Liver (tissue), 9 donors: ENCODE measurements around the gene PCDHGA12. TPM values are rescaled to one million over a fixed set of nuclear protein-coding genes. Genes with fewer than 3 reads are reported as not detected.

Experiments
- DNase-seq: peaks from one replicate; pipeline ENCODE4 v3.0.0-alpha.2; 2017; ENCODE audit warnings: low spot score
- H3K27ac ChIP-seq, 2 donors: one replicate each; pipeline ENCODE4 v1.7.0; 2013; ENCODE audit warnings: inconsistent platforms in 2 of 2, low read length in 2 of 2, control low read depth in 1 of 2, low read depth in 1 of 2, mild to moderate bottlenecking in 1 of 2
- H3K27me3 ChIP-seq, 4 donors: one replicate each; pipeline versions ENCODE4 v1.6.1 to v1.7.0; 2013; ENCODE audit warnings: low read length in 3 of 4, inconsistent platforms in 1 of 4, mild to moderate bottlenecking in 1 of 4, moderate library complexity in 1 of 4; ENCODE audit not compliant: control insufficient read depth in 4 of 4, insufficient read depth in 4 of 4
- H3K36me3 ChIP-seq, 4 donors: one replicate each; pipeline versions ENCODE4 v1.6.1 to v1.7.0; 2013; ENCODE audit warnings: low read length in 3 of 4, mild to moderate bottlenecking in 3 of 4, low read depth in 1 of 4, moderate library complexity in 1 of 4; ENCODE audit not compliant: control insufficient read depth in 4 of 4, insufficient read depth in 3 of 4
- H3K4me1 ChIP-seq, 4 donors: one replicate each; pipeline versions ENCODE4 v1.6.1 to v1.7.0; 2013; ENCODE audit warnings: low read length in 3 of 4, mild to moderate bottlenecking in 3 of 4, moderate library complexity in 1 of 4; ENCODE audit not compliant: control insufficient read depth in 4 of 4, insufficient read depth in 4 of 4
- H3K4me3 ChIP-seq, 3 donors: one replicate each; pipeline versions ENCODE4 v1.6.1 to v1.7.0; 2013; ENCODE audit warnings: low read length in 3 of 3, control low read depth in 1 of 3, low read depth in 1 of 3, mild to moderate bottlenecking in 1 of 3
- H3K9ac ChIP-seq, 2 donors: one replicate each; pipeline ENCODE4 v1.7.0; 2013; ENCODE audit warnings: low read length in 2 of 2, mild to moderate bottlenecking in 2 of 2, moderate library complexity in 2 of 2, control low read depth in 1 of 2, low read depth in 1 of 2
- H3K9me3 ChIP-seq, 4 donors: one replicate each; pipeline versions ENCODE4 v1.6.1 to v1.7.0; 2013; ENCODE audit warnings: low read length in 3 of 4; ENCODE audit not compliant: control insufficient read depth in 4 of 4
- HNF4A ChIP-seq, 2 donors: conservative IDR thresholded peaks; 2 replicates each; pipeline ENCODE4 v1.6.1; 2016; ENCODE audit warnings: antibody characterized with exemption in 2 of 2, mild to moderate bottlenecking in 2 of 2
- JUND ChIP-seq, 2 donors: IDR thresholded peaks; 2 replicates each; pipeline ENCODE4 v1.6.1; 2016; ENCODE audit warnings: antibody characterized with exemption in 2 of 2
- RAD21 ChIP-seq, 2 donors: IDR thresholded peaks; 2 replicates each; pipeline ENCODE4 v1.6.1; 2016; ENCODE audit warnings: antibody characterized with exemption in 2 of 2, mild to moderate bottlenecking in 2 of 2
- RXRA ChIP-seq, 2 donors: IDR thresholded peaks; 2 replicates each; pipeline ENCODE4 v1.6.1; 2017 to 2018; ENCODE audit warnings: antibody characterized with exemption in 2 of 2, mild to moderate bottlenecking in 1 of 2
- SP1 ChIP-seq: IDR thresholded peaks from 2 replicates; pipeline ENCODE4 v1.6.1; 2018; ENCODE audit warnings: antibody characterized with exemption, mild to moderate bottlenecking
- TAF1 ChIP-seq: conservative IDR thresholded peaks from 2 replicates; pipeline ENCODE4 v1.6.1; 2016; ENCODE audit warnings: antibody characterized with exemption, mild to moderate bottlenecking
- YY1 ChIP-seq: IDR thresholded peaks from 2 replicates; pipeline ENCODE4 v1.6.1; 2016; ENCODE audit warnings: antibody characterized with exemption, mild to moderate bottlenecking
- polyA plus RNA-seq, 2 donors: library from polyadenylated mRNA; stranded (reverse) in 1 of 2; unstranded in 1 of 2; fragments of 200-250 nt in 1 of 2; fragments of >200 nt in 1 of 2; fragmentation: Nextera tagmentation in 1 of 2; extraction: Ambion mirVana in 1 of 2; gene quantifications; one replicate each; pipeline versions ENCODE4 v1.2.1 to v1.2.3, GENCODE V29; 2013 to 2015
- total RNA-seq, 2 donors: library from RNA; depleted of rRNA; stranded (reverse); fragments of >200 nt; gene quantifications; one replicate each; pipeline ENCODE4 v1.2.3, GENCODE V29; 2014
- TF ChIP-seq, protein P1 (sequence below): IDR thresholded peaks from 2 replicates; pipeline ENCODE4 v1.6.1; 2016; ENCODE audit warnings: antibody characterized with exemption, mild to moderate bottlenecking
- TF ChIP-seq, protein P2 (sequence below): IDR thresholded peaks from 2 replicates; pipeline ENCODE4 v1.6.1; 2016; ENCODE audit warnings: antibody characterized with exemption
- TF ChIP-seq, protein P3 (sequence below): IDR thresholded peaks from 2 replicates; pipeline ENCODE4 v1.6.1; 2016; ENCODE audit warnings: antibody characterized with exemption
- TF ChIP-seq, protein P4 (sequence below): IDR thresholded peaks from 2 replicates; pipeline ENCODE4 v1.6.1; 2016; ENCODE audit warnings: antibody characterized with exemption
- donor health status: healthy.
- donor health status: healthy.
- donor health status: healthy.
- donor health status: healthy.
- donor health status: healthy.

The PCDHGA12 gene
- total and polyA plus RNA-seq, 4 donors, result 0.37 to 1.9 (median 0.56) TPM

DNA sequence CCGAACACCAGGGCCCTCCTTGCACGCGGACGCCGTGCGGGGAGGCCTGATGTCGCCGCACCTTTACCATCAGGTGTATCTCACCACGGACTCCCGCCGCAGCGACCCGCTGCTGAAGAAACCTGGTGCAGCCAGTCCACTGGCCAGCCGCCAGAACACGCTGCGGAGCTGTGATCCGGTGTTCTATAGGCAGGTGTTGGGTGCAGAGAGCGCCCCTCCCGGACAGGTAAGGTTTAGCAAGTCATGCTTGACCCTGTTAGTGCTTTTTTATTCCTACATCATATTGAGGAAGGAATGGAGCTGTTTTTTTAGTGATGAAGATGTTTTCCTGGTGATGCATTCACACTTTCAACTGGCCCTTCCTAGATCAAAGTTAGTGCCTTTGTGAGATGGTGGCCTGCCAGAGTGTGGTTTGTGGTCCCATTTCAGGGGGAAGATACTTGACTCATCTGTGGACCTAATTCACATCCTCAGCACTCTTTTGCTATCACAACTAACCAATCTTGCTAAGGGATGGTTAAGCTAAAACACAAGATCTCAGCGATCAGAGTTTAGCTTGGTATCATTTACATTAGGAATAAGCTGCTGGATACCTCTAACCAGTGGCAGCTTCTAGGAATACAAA, 48.1 kb downstream of the PCDHGA12 start (continued):
- TF ChIP-seq, protein P1, sequence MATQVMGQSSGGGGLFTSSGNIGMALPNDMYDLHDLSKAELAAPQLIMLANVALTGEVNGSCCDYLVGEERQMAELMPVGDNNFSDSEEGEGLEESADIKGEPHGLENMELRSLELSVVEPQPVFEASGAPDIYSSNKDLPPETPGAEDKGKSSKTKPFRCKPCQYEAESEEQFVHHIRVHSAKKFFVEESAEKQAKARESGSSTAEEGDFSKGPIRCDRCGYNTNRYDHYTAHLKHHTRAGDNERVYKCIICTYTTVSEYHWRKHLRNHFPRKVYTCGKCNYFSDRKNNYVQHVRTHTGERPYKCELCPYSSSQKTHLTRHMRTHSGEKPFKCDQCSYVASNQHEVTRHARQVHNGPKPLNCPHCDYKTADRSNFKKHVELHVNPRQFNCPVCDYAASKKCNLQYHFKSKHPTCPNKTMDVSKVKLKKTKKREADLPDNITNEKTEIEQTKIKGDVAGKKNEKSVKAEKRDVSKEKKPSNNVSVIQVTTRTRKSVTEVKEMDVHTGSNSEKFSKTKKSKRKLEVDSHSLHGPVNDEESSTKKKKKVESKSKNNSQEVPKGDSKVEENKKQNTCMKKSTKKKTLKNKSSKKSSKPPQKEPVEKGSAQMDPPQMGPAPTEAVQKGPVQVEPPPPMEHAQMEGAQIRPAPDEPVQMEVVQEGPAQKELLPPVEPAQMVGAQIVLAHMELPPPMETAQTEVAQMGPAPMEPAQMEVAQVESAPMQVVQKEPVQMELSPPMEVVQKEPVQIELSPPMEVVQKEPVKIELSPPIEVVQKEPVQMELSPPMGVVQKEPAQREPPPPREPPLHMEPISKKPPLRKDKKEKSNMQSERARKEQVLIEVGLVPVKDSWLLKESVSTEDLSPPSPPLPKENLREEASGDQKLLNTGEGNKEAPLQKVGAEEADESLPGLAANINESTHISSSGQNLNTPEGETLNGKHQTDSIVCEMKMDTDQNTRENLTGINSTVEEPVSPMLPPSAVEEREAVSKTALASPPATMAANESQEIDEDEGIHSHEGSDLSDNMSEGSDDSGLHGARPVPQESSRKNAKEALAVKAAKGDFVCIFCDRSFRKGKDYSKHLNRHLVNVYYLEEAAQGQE, result no peak
- TF ChIP-seq YY1, result no peak
- no peak for TF ChIP-seq TAF1
- no peak for TF ChIP-seq SP1
- TF ChIP-seq, protein P2, sequence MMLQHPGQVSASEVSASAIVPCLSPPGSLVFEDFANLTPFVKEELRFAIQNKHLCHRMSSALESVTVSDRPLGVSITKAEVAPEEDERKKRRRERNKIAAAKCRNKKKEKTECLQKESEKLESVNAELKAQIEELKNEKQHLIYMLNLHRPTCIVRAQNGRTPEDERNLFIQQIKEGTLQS, result no peak
- no peak for TF ChIP-seq HNF4A (conservative IDR thresholded peaks at IDR 0.05)
- no peak for TF ChIP-seq RAD21 (IDR thresholded peaks at IDR 0.05)
- TF ChIP-seq JUND (IDR thresholded peaks at IDR 0.05), result no peak

DNA sequence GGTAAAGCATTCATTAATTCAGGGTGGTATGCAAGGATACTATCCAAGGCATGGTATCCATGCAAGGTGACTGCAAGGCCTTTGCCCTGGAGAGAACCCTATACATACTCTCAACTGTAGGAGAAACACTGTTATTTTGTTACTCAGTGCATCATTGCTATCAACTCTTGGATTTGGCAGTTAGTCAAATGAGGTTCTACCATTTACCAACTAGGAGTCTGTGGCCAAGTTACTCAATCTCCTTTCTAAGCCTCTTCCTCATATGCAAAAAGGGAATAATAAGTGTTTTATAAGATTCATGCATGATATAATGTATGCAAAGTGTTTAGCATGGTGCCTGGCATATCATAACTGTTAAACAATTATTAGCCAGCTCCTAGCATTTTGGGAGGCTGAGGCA, 49.5 kb downstream of the PCDHGA12 start:
- no peak overlapping the region for H3K9ac ChIP-seq
- H3K4me3 ChIP-seq, result no peak overlapping the region
- DNase-seq, result no peak
- peaks cover 0 to 31% (median 14%) of the 10 kb centered on the region in 4 donors for H3K4me1 ChIP-seq
- peaks cover 0 to 2% (median 0%) of the 10 kb centered on the region in 4 donors for H3K27me3 ChIP-seq
- H3K27ac ChIP-seq, result no peak overlapping the region
- peaks cover 0 to 2% (median 0%) of the 10 kb centered on the region in 4 donors for H3K36me3 ChIP-seq
- TF ChIP-seq, protein P2, result no peak
- TF ChIP-seq SP1 (no peak), YY1 (no peak), RXRA (IDR thresholded peaks at IDR 0.05) (no peak), HNF4A (conservative IDR thresholded peaks at IDR 0.05) (no peak)
- TF ChIP-seq, protein P3, sequence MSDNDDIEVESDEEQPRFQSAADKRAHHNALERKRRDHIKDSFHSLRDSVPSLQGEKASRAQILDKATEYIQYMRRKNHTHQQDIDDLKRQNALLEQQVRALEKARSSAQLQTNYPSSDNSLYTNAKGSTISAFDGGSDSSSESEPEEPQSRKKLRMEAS, result no peak
- TF ChIP-seq, protein P4, sequence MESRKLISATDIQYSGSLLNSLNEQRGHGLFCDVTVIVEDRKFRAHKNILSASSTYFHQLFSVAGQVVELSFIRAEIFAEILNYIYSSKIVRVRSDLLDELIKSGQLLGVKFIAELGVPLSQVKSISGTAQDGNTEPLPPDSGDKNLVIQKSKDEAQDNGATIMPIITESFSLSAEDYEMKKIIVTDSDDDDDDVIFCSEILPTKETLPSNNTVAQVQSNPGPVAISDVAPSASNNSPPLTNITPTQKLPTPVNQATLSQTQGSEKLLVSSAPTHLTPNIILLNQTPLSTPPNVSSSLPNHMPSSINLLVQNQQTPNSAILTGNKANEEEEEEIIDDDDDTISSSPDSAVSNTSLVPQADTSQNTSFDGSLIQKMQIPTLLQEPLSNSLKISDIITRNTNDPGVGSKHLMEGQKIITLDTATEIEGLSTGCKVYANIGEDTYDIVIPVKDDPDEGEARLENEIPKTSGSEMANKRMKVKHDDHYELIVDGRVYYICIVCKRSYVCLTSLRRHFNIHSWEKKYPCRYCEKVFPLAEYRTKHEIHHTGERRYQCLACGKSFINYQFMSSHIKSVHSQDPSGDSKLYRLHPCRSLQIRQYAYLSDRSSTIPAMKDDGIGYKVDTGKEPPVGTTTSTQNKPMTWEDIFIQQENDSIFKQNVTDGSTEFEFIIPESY, result no peak
- H3K9me3 ChIP-seq, result no peaks in the 10 kb centered on the region

Other genes with a start within 250 kb of the PCDHGA12 start
Only the 30 nearest of the 35 such genes appear.
- under 1 TPM; 0.19 to 0.42 TPM for gene PCDHB13, start 216.6 kb upstream of the PCDHGA12 start, total RNA-seq
- gene PCDHB13, start 216.6 kb upstream of the PCDHGA12 start, polyA plus RNA-seq, result under 1 TPM; 0.11 to 0.17 TPM
- gene PCDHB14, start 207.2 kb upstream of the PCDHGA12 start, total RNA-seq, result under 1 TPM; 0.42 to 0.47 TPM
- under 1 TPM; 0.10 to 0.23 TPM for gene PCDHB14, start 207.2 kb upstream of the PCDHGA12 start, polyA plus RNA-seq
- gene PCDHB15, start 185.1 kb upstream of the PCDHGA12 start, total RNA-seq, result under 1 TPM; 0.28 to 0.59 TPM
- under 1 TPM; 0.21 to 0.52 TPM for gene PCDHB15, start 185.1 kb upstream of the PCDHGA12 start, polyA plus RNA-seq
- gene SLC25A2, start 126.5 kb upstream of the PCDHGA12 start, total RNA-seq, result under 1 TPM; 0.19 to 0.42 TPM
- gene SLC25A2, start 126.5 kb upstream of the PCDHGA12 start, polyA plus RNA-seq, result not detected
- gene TAF7, start 109.7 kb upstream of the PCDHGA12 start, total RNA-seq, result 10 to 100 TPM; 25.7 to 36.3 TPM
- gene TAF7, start 109.7 kb upstream of the PCDHGA12 start, polyA plus RNA-seq, result 10 to 100 TPM; 23.5 to 30.8 TPM
- under 1 TPM; 0.05 to 0.08 TPM for gene PCDHGA1, start 100.0 kb upstream of the PCDHGA12 start, total RNA-seq
- gene PCDHGA1, start 100.0 kb upstream of the PCDHGA12 start, polyA plus RNA-seq, result under 1 TPM in 1 of 2 donors, not detected in 1; 0.05 TPM
- gene PCDHGA2, start 91.7 kb upstream of the PCDHGA12 start, total RNA-seq, result under 1 TPM; 0.23 to 0.42 TPM
- under 1 TPM; 0.26 to 0.46 TPM for gene PCDHGA2, start 91.7 kb upstream of the PCDHGA12 start, polyA plus RNA-seq
- under 1 TPM; 0.09 to 0.59 TPM for gene PCDHGA3, start 86.7 kb upstream of the PCDHGA12 start, total RNA-seq
- gene PCDHGA3, start 86.7 kb upstream of the PCDHGA12 start, polyA plus RNA-seq, result under 1 TPM; 0.25 to 0.32 TPM
- under 1 TPM; 0.14 to 0.75 TPM for gene PCDHGB1, start 80.4 kb upstream of the PCDHGA12 start, total RNA-seq
- gene PCDHGB1, start 80.4 kb upstream of the PCDHGA12 start, polyA plus RNA-seq, result under 1 TPM; 0.10 to 0.11 TPM
- under 1 TPM; 0.23 to 0.92 TPM for gene PCDHGA4, start 75.5 kb upstream of the PCDHGA12 start, total RNA-seq
- gene PCDHGA4, start 75.5 kb upstream of the PCDHGA12 start, polyA plus RNA-seq, result under 1 TPM; 0.15 to 0.21 TPM
- 1 to 10 TPM in 1 of 2 donors, under 1 TPM in 1; 0.47 to 1.0 TPM for gene PCDHGB2, start 70.5 kb upstream of the PCDHGA12 start, total RNA-seq
- under 1 TPM in 1 of 2 donors, not detected in 1; 0.28 TPM for gene PCDHGB2, start 70.5 kb upstream of the PCDHGA12 start, polyA plus RNA-seq
- gene PCDHGA5, start 66.3 kb upstream of the PCDHGA12 start, total RNA-seq, result under 1 TPM; 0.09 to 0.50 TPM
- gene PCDHGA5, start 66.3 kb upstream of the PCDHGA12 start, polyA plus RNA-seq, result under 1 TPM; 0.04 to 0.08 TPM
- gene PCDHGB3, start 60.3 kb upstream of the PCDHGA12 start, total RNA-seq, result 1 to 10 TPM in 1 of 2 donors, under 1 TPM in 1; 0.37 to 1.2 TPM
- under 1 TPM in 1 of 2 donors, not detected in 1; 0.07 TPM for gene PCDHGB3, start 60.3 kb upstream of the PCDHGA12 start, polyA plus RNA-seq
- gene PCDHGA6, start 56.6 kb upstream of the PCDHGA12 start, total RNA-seq, result under 1 TPM; 0.37 to 0.67 TPM
- gene PCDHGA6, start 56.6 kb upstream of the PCDHGA12 start, polyA plus RNA-seq, result under 1 TPM; 0.08 to 0.18 TPM
- gene PCDHGA7, start 47.8 kb upstream of the PCDHGA12 start, total RNA-seq, result under 1 TPM; 0.19 to 0.67 TPM
- gene PCDHGA7, start 47.8 kb upstream of the PCDHGA12 start, polyA plus RNA-seq, result under 1 TPM; 0.21 TPM
- 1 to 10 TPM; 1.7 to 2.8 TPM for gene PCDHGB4, start 42.8 kb upstream of the PCDHGA12 start, total RNA-seq
- 1 to 10 TPM in 1 of 2 donors, under 1 TPM in 1; 0.76 to 1.4 TPM for gene PCDHGB4, start 42.8 kb upstream of the PCDHGA12 start, polyA plus RNA-seq
- gene PCDHGA8, start 37.9 kb upstream of the PCDHGA12 start, total RNA-seq, result under 1 TPM; 0.14 to 0.75 TPM
- gene PCDHGA8, start 37.9 kb upstream of the PCDHGA12 start, polyA plus RNA-seq, result under 1 TPM; 0.02 to 0.13 TPM
- 1 to 10 TPM; 2.5 to 3.8 TPM for gene PCDHGB5, start 32.6 kb upstream of the PCDHGA12 start, total RNA-seq
- gene PCDHGB5, start 32.6 kb upstream of the PCDHGA12 start, polyA plus RNA-seq, result 1 to 10 TPM in 1 of 2 donors, under 1 TPM in 1; 0.76 to 2.0 TPM
- gene PCDHGA9, start 27.7 kb upstream of the PCDHGA12 start, total RNA-seq, result 1 to 10 TPM in 1 of 2 donors, under 1 TPM in 1; 0.51 to 2.8 TPM
- under 1 TPM; 0.11 to 0.63 TPM for gene PCDHGA9, start 27.7 kb upstream of the PCDHGA12 start, polyA plus RNA-seq
- 1 to 10 TPM; 1.4 to 2.8 TPM for gene PCDHGB6, start 22.5 kb upstream of the PCDHGA12 start, total RNA-seq
- gene PCDHGB6, start 22.5 kb upstream of the PCDHGA12 start, polyA plus RNA-seq, result 1 to 10 TPM in 1 of 2 donors, under 1 TPM in 1; 0.53 to 1.8 TPM
- gene PCDHGA10, start 17.5 kb upstream of the PCDHGA12 start, total RNA-seq, result 1 to 10 TPM; 2.0 to 3.9 TPM
- 1 to 10 TPM; 1.2 to 1.3 TPM for gene PCDHGA10, start 17.5 kb upstream of the PCDHGA12 start, polyA plus RNA-seq
- 1 to 10 TPM; 1.6 to 3.1 TPM for gene PCDHGB7, start 12.8 kb upstream of the PCDHGA12 start, total RNA-seq
- gene PCDHGB7, start 12.8 kb upstream of the PCDHGA12 start, polyA plus RNA-seq, result under 1 TPM; 0.74 to 0.78 TPM
- 1 to 10 TPM in 1 of 2 donors, under 1 TPM in 1; 0.75 to 2.5 TPM for gene PCDHGA11, start 9.5 kb upstream of the PCDHGA12 start, total RNA-seq
- gene PCDHGA11, start 9.5 kb upstream of the PCDHGA12 start, polyA plus RNA-seq, result under 1 TPM; 0.22 to 0.25 TPM
- gene PCDHGC3, start 45.5 kb downstream of the PCDHGA12 start, total RNA-seq, result 1 to 10 TPM; 3.7 to 5.7 TPM
- 10 to 100 TPM in 1 of 2 donors, 1 to 10 TPM in 1; 6.8 to 11.0 TPM for gene PCDHGC3, start 45.5 kb downstream of the PCDHGA12 start, polyA plus RNA-seq
- gene PCDHGC4, start 54.5 kb downstream of the PCDHGA12 start, total RNA-seq, result 1 to 10 TPM in 1 of 2 donors, under 1 TPM in 1; 0.33 to 1.4 TPM
- gene PCDHGC4, start 54.5 kb downstream of the PCDHGA12 start, polyA plus RNA-seq, result not detected
- 1 to 10 TPM in 1 of 2 donors, under 1 TPM in 1; 0.19 to 1.1 TPM for gene PCDHGC5, start 58.6 kb downstream of the PCDHGA12 start, total RNA-seq
- under 1 TPM in 1 of 2 donors, not detected in 1; 0.02 TPM for gene PCDHGC5, start 58.6 kb downstream of the PCDHGA12 start, polyA plus RNA-seq
- gene DIAPH1, start 188.5 kb downstream of the PCDHGA12 start, total RNA-seq, result 10 to 100 TPM; 51.5 to 73.9 TPM
- gene DIAPH1, start 188.5 kb downstream of the PCDHGA12 start, polyA plus RNA-seq, result 10 to 100 TPM; 67.8 to 74.7 TPM
- 10 to 100 TPM; 42.3 to 45.3 TPM for gene HDAC3, start 206.3 kb downstream of the PCDHGA12 start, total RNA-seq
- gene HDAC3, start 206.3 kb downstream of the PCDHGA12 start, polyA plus RNA-seq, result 10 to 100 TPM; 20.1 to 28.0 TPM
- gene RELL2, start 206.5 kb downstream of the PCDHGA12 start, total RNA-seq, result 1 to 10 TPM in 1 of 2 donors, under 1 TPM in 1; 0.47 to 1.3 TPM
- gene RELL2, start 206.5 kb downstream of the PCDHGA12 start, polyA plus RNA-seq, result 1 to 10 TPM in 1 of 2 donors, under 1 TPM in 1; 0.61 to 1.2 TPM
- 1 to 10 TPM; 2.4 to 6.4 TPM for gene FCHSD1, start 220.9 kb downstream of the PCDHGA12 start, total RNA-seq
- 1 to 10 TPM; 1.3 to 2.1 TPM for gene FCHSD1, start 220.9 kb downstream of the PCDHGA12 start, polyA plus RNA-seq